GM23248 (cell line): ENCODE measurements around the gene ULK4. TPM values are rescaled to one million over a fixed set of nuclear protein-coding genes. Genes with fewer than 3 reads are reported as not detected.

Experiments
- DNase-seq: peaks from one replicate; pipeline ENCODE4 v3.0.0-alpha.2; 2015
- H2AFZ ChIP-seq: fragments of 200-600 bp; sonication (generic); 2 replicates; pipeline ENCODE4 v1.6.1; 2016; ENCODE audit warnings: antibody characterized with exemption
- H3F3A ChIP-seq: fragments of 200-600 bp; sonication (generic); 2 replicates; pipeline ENCODE4 v1.6.1; 2016; ENCODE audit warnings: mild to moderate bottlenecking, antibody characterized with exemption, mixed run types; ENCODE audit not compliant: insufficient read depth
- H3K27ac ChIP-seq: fragments of 200-600 bp; sonication (generic); 2 replicates; pipeline ENCODE4 v1.5.1; 2016; ENCODE audit warnings: mild to moderate bottlenecking
- H3K27me3 ChIP-seq: fragments of 200-600 bp; sonication (generic); replicated peaks from 2 replicates; pipeline ENCODE4 v1.6.1; 2016; ENCODE audit warnings: mild to moderate bottlenecking; ENCODE audit not compliant: insufficient read depth
- H3K36me3 ChIP-seq: fragments of 200-600 bp; sonication (generic); 2 replicates; pipeline ENCODE4 v1.6.1; 2016; ENCODE audit warnings: low read depth, mild to moderate bottlenecking
- H3K4me1 ChIP-seq: fragments of 200-600 bp; sonication (generic); 2 replicates; pipeline ENCODE4 v1.6.1; 2016; ENCODE audit warnings: mild to moderate bottlenecking; ENCODE audit not compliant: insufficient read depth
- H3K4me2 ChIP-seq: fragments of 200-600 bp; sonication (generic); one replicate; pipeline ENCODE4 v1.6.1; 2016; ENCODE audit warnings: mild to moderate bottlenecking; ENCODE audit not compliant: unreplicated experiment
- H3K4me3 ChIP-seq: fragments of 200-600 bp; sonication (generic); 2 replicates; pipeline ENCODE4 v1.5.1; 2016; ENCODE audit warnings: mild to moderate bottlenecking
- H3K79me2 ChIP-seq: fragments of 200-600 bp; sonication (generic); 2 replicates; pipeline ENCODE4 v1.6.1; 2016; ENCODE audit warnings: mild to moderate bottlenecking; ENCODE audit not compliant: insufficient read depth
- H3K9ac ChIP-seq: fragments of 200-600 bp; sonication (generic); 2 replicates; pipeline ENCODE4 v1.6.1; 2016; ENCODE audit warnings: mild to moderate bottlenecking
- H3K9me2 ChIP-seq: fragments of 200-600 bp; sonication (generic); 2 replicates; pipeline ENCODE4 v1.6.1; 2016; ENCODE audit warnings: mixed run types, mild to moderate bottlenecking, moderate library complexity; ENCODE audit not compliant: insufficient read depth
- H3K9me3 ChIP-seq: fragments of 200-600 bp; sonication (generic); one replicate; pipeline ENCODE4 v1.6.1; 2017; ENCODE audit warnings: low read depth
- H4K20me1 ChIP-seq: fragments of 200-600 bp; sonication (generic); 2 replicates; pipeline ENCODE4 v1.6.0; 2016; ENCODE audit not compliant: insufficient read depth
- EZH2 ChIP-seq: fragments of 200-600 bp; sonication (generic); IDR thresholded peaks from 2 replicates; pipeline ENCODE4 v1.6.1; 2018; ENCODE audit warnings: antibody characterized with exemption, mild to moderate bottlenecking; ENCODE audit not compliant: insufficient read depth, poor library complexity, severe bottlenecking
- EZH2phosphoT487 ChIP-seq: fragments of 200-600 bp; sonication (generic); IDR thresholded peaks from 2 replicates; pipeline ENCODE4 v1.6.1; 2018; ENCODE audit warnings: antibody characterized with exemption, moderate library complexity, mild to moderate bottlenecking, low read depth; ENCODE audit not compliant: insufficient read depth
- WGBS, 2 experiments: methylation state at CpG; one replicate each; pipeline ENCODE4 v1.1.6; 2015 to 2017; ENCODE audit warnings: low lambda C conversion rate in 2 of 2, low coverage in 1 of 2; ENCODE audit errors: missing lambda C conversion rate in 2 of 2; 5-methylcytosine and 5-hydroxymethylcytosine counted together
- in situ Hi-C: fragments of 300-500 bp; cut with MboI; formaldehyde crosslinking; loops from 2 replicates; pipeline ENCODE4 v1.15.0; 2020
- polyA plus RNA-seq: library from polyadenylated mRNA; unstranded; fragments of >200 nt; fragmentation: Nextera tagmentation; extraction: Ambion mirVana; gene quantifications from 2 replicates; pipeline ENCODE4 v1.2.1, GENCODE V29; 2016
- small RNA-seq: library from RNA; depleted of rRNA; stranded (forward); fragments of <200 nt; gene quantifications from one replicate; pipeline ENCODE3, GENCODE V24; 2014; ENCODE audit warnings: low read depth, low replicate concordance
- total RNA-seq: library from RNA; depleted of rRNA; stranded (reverse); fragments of >200 nt; shearing (Covaris generic); gene quantifications from 2 replicates; pipeline ENCODE4 v1.2.3, GENCODE V29; 2014; rRNA removed

The ULK4 gene
- total and polyA plus RNA-seq, 2 experiments from 2014 or later = 3.5 to 20.3 TPM

DNA sequence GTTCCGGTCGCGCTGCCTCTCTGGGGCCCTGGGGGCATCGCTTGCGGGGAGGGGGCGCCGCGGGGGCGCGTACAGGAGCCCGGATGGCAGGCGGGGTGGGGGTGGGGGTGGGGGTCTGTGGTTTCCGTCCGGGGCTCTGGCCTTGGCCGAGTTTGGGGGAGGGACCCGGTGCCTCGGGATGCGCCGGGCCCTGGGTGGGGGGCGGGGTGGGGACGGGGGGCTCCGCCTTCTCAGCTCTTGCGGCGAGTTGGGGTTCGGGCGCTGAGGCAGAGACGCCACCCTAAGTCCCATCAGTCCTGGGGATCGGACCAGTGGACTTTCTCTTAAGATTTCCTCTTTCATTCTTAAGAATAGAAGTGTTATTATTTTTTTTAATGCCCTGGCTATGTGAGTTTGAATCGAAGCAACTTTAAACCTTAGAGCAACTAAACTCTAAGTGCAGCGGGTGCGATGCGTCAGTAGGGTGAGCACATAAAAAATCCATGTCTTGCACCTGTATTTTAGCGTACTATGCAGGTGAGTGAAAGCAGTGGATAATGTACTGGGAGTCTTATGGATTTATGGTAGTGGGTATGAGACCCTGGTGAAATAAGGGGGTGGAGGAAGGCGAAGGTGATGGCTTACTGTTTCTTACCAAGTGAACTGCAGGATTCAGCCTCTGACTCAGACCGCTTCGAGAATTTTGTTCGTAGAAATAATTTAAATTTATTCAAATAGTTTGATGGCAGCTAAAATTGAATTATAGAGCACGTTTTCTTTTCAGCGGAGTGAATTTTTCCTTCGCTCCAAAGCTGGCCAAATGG is 761.8 kb downstream of the ULK4 start:
- H3K4me2 ChIP-seq = peak overlapping the region; percentile 77
- H2AFZ ChIP-seq = peak overlapping the region; percentile 91
- no peaks in the 10 kb centered on the region for H3K9me2 ChIP-seq
- no peaks in the 10 kb centered on the region for H3K9me3 ChIP-seq
- no peaks in the 10 kb centered on the region for H3K27me3 ChIP-seq
- peak overlapping the region; percentile 90 for H3K27ac ChIP-seq
- peaks cover 40% of the 10 kb centered on the region for H3K4me1 ChIP-seq
- no peak for TF ChIP-seq EZH2phosphoT487
- no peak for TF ChIP-seq EZH2
- peak; percentile 67 for DNase-seq
- no peaks in the 10 kb centered on the region for H3K36me3 ChIP-seq
- H3K79me2 ChIP-seq = peaks cover 56% of the 10 kb centered on the region
- H4K20me1 ChIP-seq = peaks cover 32% of the 10 kb centered on the region
- peaks cover 16% of the 10 kb centered on the region for H3F3A ChIP-seq
- peak overlapping the region; percentile 93 for H3K4me3 ChIP-seq
- peak overlapping the region; percentile 99 for H3K9ac ChIP-seq
- in situ Hi-C loops = no loop called here
- 1 to 3% methylated on average over 26 to 31 of the region's 40 CpGs for WGBS, 2 experiments

DNA sequence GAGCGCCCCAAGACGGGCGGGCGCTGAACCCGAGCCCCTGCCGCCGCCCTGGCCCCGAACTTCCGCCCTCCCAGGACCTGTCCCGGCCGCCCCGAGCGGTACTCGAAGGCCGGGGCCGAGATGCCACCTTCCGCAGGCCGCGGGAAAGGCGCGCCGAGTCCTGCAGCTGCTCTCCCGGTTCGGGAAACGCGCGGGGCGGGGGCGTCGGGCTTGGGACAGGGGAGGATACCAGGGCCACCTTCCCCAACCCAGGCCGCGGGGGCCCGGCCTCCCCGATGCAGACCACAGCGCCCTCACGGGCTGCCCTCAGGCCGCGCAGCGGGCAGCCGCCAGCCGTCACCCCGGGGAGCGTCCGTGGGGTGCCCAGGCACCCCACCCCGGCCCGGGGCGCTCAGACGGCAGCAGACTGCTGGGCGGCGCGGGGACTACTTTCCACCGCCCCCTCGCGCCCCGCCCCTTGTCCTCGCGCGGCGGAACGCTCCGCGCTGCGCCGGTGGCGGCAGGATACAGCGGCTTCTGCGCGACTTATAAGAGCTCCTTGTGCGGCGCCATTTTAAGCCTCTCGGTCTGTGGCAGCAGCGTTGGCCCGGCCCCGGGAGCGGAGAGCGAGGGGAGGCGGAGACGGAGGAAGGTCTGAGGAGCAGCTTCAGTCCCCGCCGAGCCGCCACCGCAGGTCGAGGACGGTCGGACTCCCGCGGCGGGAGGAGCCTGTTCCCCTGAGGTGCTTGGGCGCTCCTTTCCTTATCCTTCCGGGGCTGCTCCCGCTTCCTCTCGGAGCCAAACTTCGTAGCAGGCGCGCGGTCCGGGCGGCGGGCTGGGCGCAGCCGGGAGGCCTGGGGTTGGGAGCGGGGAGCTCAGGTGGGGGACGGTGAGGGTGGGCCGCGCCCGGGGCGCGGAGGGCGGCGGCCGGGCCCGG is 762.7 kb downstream of the ULK4 start, which contains the start of gene CTNNB1:
Gene CTNNB1 (plus strand): TSS at position 556 of the 916 bp plus-strand sequence. CDS start 24,564 bp downstream, outside the sequence.
- Histone ChIP-seq H3K4me2 (peak within 1 kb of the TSS; percentile 77), H2AFZ (peak within 1 kb of the TSS; percentile 91), H4K20me1 (peaks cover 23% of the 10 kb centered on the region), H3K4me1 (peaks cover 31% of the 10 kb centered on the region), H3K36me3 (no peaks in the 10 kb centered on the region), H3F3A (peaks cover 16% of the 10 kb centered on the region), H3K9me3 (no peaks in the 10 kb centered on the region), H3K4me3 (peak within 1 kb of the TSS; percentile 93), H3K79me2 (peaks cover 48% of the 10 kb centered on the region), H3K9ac (peak within 1 kb of the TSS; percentile 99), H3K9me2 (no peaks in the 10 kb centered on the region), H3K27ac (peak within 1 kb of the TSS; percentile 90), H3K27me3 (no peaks in the 10 kb centered on the region)
- DNase-seq = peak; percentile 96
- 0% methylated on average over 53 to 79 of the region's 112 CpGs for WGBS, 2 experiments
- no peak for TF ChIP-seq EZH2
- no peak for TF ChIP-seq EZH2phosphoT487
- in situ Hi-C loops = no loop called here

DNA sequence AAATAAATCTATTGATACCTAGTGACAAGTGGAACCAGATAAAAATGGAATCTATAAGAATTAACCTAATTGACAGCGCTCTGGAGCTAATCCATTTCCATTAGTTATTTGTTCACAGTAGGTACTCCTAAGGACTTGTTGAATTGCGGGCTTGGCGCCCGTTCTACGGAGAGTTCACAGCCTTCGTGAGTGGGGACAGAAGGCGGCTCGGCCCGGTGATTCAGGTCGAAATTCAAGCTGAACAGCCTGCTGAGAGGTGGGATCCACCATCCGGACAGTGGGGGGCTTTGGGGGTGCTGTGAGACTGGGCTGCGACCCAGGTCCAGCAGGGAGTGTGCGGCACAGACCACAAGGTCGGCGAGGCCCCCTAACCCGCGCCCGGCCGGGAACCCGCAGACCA is 763.4 kb downstream of the ULK4 start:
- in situ Hi-C loops = no loop called here
- Histone ChIP-seq H3K4me1 (peaks cover 24% of the 10 kb centered on the region), H3K9ac (peak overlapping the region; percentile 99), H3K9me2 (no peaks in the 10 kb centered on the region), H3K9me3 (no peaks in the 10 kb centered on the region), H3K4me3 (peak overlapping the region; percentile 93), H3K4me2 (peak overlapping the region; percentile 73), H3K27me3 (no peaks in the 10 kb centered on the region), H2AFZ (peak overlapping the region; percentile 91), H3K79me2 (peaks cover 41% of the 10 kb centered on the region), H3K36me3 (no peaks in the 10 kb centered on the region), H3F3A (peaks cover 16% of the 10 kb centered on the region), H4K20me1 (peaks cover 16% of the 10 kb centered on the region), H3K27ac (peak overlapping the region; percentile 90)
- TF ChIP-seq EZH2 (no peak), EZH2phosphoT487 (no peak)
- DNase-seq = peak; percentile 36
- 18 to 24% methylated on average over 16 to 20 of the region's 20 CpGs for WGBS, 2 experiments

DNA sequence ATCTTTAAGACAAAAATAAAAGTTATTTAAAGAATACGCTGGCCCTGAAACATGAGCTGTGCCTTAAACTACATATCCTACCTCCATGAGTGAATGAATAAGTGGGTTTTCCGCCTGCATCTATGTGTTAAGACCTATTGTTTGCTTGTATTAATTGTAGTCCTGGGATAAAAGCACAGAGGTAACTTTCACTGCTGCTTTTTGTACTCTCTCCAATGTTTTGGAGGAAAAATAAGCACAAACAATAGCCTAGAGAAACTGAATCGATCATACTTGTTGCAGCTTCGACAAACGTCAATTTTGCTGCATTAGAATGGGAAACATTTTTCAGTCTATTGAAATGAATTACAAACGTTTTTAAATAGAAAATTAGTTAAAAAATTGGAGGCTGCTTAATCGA is 763.9 kb downstream of the ULK4 start:
- peaks cover 16% of the 10 kb centered on the region for H3F3A ChIP-seq
- no peak overlapping the region for H3K9ac ChIP-seq
- in situ Hi-C loops = no loop called here
- H3K9me2 ChIP-seq = no peaks in the 10 kb centered on the region
- H3K9me3 ChIP-seq = no peaks in the 10 kb centered on the region
- no peaks in the 10 kb centered on the region for H3K36me3 ChIP-seq
- H3K79me2 ChIP-seq = peaks cover 36% of the 10 kb centered on the region
- H3K27me3 ChIP-seq = no peaks in the 10 kb centered on the region
- H3K4me3 ChIP-seq = no peak overlapping the region
- peaks cover 12% of the 10 kb centered on the region for H4K20me1 ChIP-seq
- no peak for TF ChIP-seq EZH2
- no peak for TF ChIP-seq EZH2phosphoT487
- no peak overlapping the region for H3K27ac ChIP-seq
- peak overlapping the region; percentile 91; the same call in 1 of the 2 replicates for H2AFZ ChIP-seq
- H3K4me1 ChIP-seq = peaks cover 19% of the 10 kb centered on the region
- no peak for DNase-seq
- 82 to 88% methylated on average over 7 of the region's 7 CpGs for WGBS, 2 experiments
- no peak overlapping the region for H3K4me2 ChIP-seq

Small RNAs within 50 kb of the gene (small RNA-seq; reads per million reads assigned to genes)
- gene ATP6V0E1P2 (not detected), gene RF00019 (not detected), gene RF00096 (not detected), gene RF00602 (not detected)

Other genes starting within 250 kb of the ULK4 start
- gene TRAK1, start 129.3 kb upstream of the ULK4 start, total RNA-seq = 41.5 and 51.0 TPM in 2 replicates
- gene TRAK1, start 129.3 kb upstream of the ULK4 start, polyA plus RNA-seq = 13.6 and 13.7 TPM in 2 replicates